Heart right ventricle (tissue), 16 donors: ENCODE measurements around the gene CDH13. TPM values are rescaled to one million over a fixed set of nuclear protein-coding genes. Genes with fewer than 3 reads are reported as not detected.

Source experiments
- ATAC-seq, 8 donors: fragments of 200-7000 bp; cut with Tn5 transposase; one replicate each; pipeline ENCODE4 v1.9.1; 2020; ENCODE audit warnings: mild to moderate bottlenecking in 8 of 8, moderate library complexity in 8 of 8, moderate number of reproducible peaks in 1 of 8
- DNase-seq, 2 donors: peaks; one replicate each; pipeline ENCODE4 v3.0.0-alpha.2; 2020
- H3K27ac ChIP-seq, 10 donors: fragments of 200-600 bp; sonication (generic) in 2 of 10; one replicate each; pipeline versions ENCODE4 v1.5.0 to v1.8.0; 2020 to 2022; ENCODE audit warnings: mild to moderate bottlenecking in 3 of 10
- H3K27me3 ChIP-seq, 7 donors: fragments of 200-600 bp; one replicate each; pipeline ENCODE4 v1.8.0; 2021 to 2022; ENCODE audit warnings: mild to moderate bottlenecking in 2 of 7
- H3K36me3 ChIP-seq, 9 donors: fragments of 200-600 bp; sonication (generic) in 1 of 9; one replicate each; pipeline versions ENCODE4 v1.5.0 to v1.8.0; 2020 to 2022; ENCODE audit warnings: mild to moderate bottlenecking in 2 of 9
- H3K4me1 ChIP-seq, 9 donors: fragments of 200-600 bp; sonication (generic) in 1 of 9; one replicate each; pipeline versions ENCODE4 v1.5.0 to v1.8.0; 2020 to 2022; ENCODE audit warnings: mild to moderate bottlenecking in 4 of 9
- H3K4me3 ChIP-seq, 10 donors: fragments of 200-600 bp; sonication (generic) in 2 of 10; one replicate each; pipeline versions ENCODE4 v1.5.0 to v1.8.0; 2020 to 2022; ENCODE audit warnings: mild to moderate bottlenecking in 7 of 10, moderate library complexity in 2 of 10
- H3K9me3 ChIP-seq, 11 donors: fragments of 200-600 bp in 10 of 11; sonication (generic) in 2 of 11; one replicate each; pipeline versions ENCODE4 v1.5.0 to v1.8.0; 2013 to 2022; ENCODE audit warnings: mild to moderate bottlenecking in 2 of 11, control low read depth in 1 of 11, moderate library complexity in 1 of 11
- CTCF ChIP-seq, 9 donors: fragments of 200-600 bp; sonication (generic) in 2 of 9; IDR thresholded peaks; one replicate each; pipeline versions ENCODE4 v1.5.0 to v1.8.0; 2021 to 2022; ENCODE audit warnings: antibody characterized with exemption in 9 of 9, mild to moderate bottlenecking in 5 of 9, moderate library complexity in 1 of 9
- WGBS, 2 donors: extraction: QIAGEN DNeasy Blood & Tissue Kit; methylation state at CpG; one replicate each; pipeline ENCODE4 v1.1.7; 2013; ENCODE audit warnings: inconsistent platforms in 1 of 2; 5-methylcytosine and 5-hydroxymethylcytosine counted together
- intact Hi-C, 10 donors: fragments of 100-400 bp; cut with DNase I; formaldehyde crosslinking; loops; one replicate each; pipeline versions ENCODE4 v1.11.1 to v1.14.2; 2022
- polyA plus RNA-seq, 2 donors: library from polyadenylated mRNA; stranded (reverse); fragments of 200-250 nt; gene quantifications; one replicate each; pipeline ENCODE4 v1.2.3, GENCODE V29; 2013
- total RNA-seq, 10 donors: library from RNA; stranded (reverse); fragmentation: NEBNext Ultra II Directional in 3 of 10; extraction: Animal tissue kit (Norgen Biotek cat#: 25700) in 3 of 10; gene quantifications; one replicate each; pipeline versions ENCODE4 v1.2.1 to v1.2.4, GENCODE V29; 2021 to 2023
- donor health status: Arrhythmogenic right ventricular cardiomyopathy.
- donor health status: ischemic (EF 13 %, LVEDD 7.1; RV severe dilation, severe dysfunction).
- donor health status: healthy with polysubstance abuse.
- donor health status: DM: no; HTN: yes; CAD: no.
- donor health status: DM: no; HTN: no; CAD: no.
- donor health status: ischemic (EF 25% LVEDD 6.9; RV normal size, moderate dysfunction).
- donor health status: ischemic (EF 25% LVEDD 5.7; RV mildly dilated, moderate dysfunction).
- donor health status: healthy.
- donor health status: DM: yes; HTN: yes; CAD: no.
- donor health status: Ischemic cardiomyopathy.
- donor health status: ischemic (EF 35%, LVEDD 5.7; RV mildly dilated, moderate dysfunction).
- donor health status: nonischemic (EF 11% LVEDD 7.7; RV severe dilation, severe dysfunction).
- donor health status: DM: yes; HTN: yes; CAD: no.
- donor health status: PGD.
- donor health status: ischemic (EF 29% LVEDD 5.4; RV normal size, mild dysfunction).
- donor health status: nonischemic (EF 23%, LVEDD 6.1; RV moderate dilation, normal function).

The CDH13 gene
- total and polyA plus RNA-seq, 12 donors = 15.5 to 221 (median 168) TPM

- TF ChIP-seq CTCF (IDR thresholded peaks at IDR 0.05) = no peak
- ATAC-seq (no peak), DNase-seq (no peak)
- intact Hi-C loops = no loop called here
- H3K4me3 ChIP-seq = no peak overlapping the region
- 83 to 84% methylated on average over 12 of the region's 12 CpGs for WGBS, 2 donors
- no peak overlapping the region for H3K27ac ChIP-seq
- H3K36me3 ChIP-seq = no peaks in the 10 kb centered on the region
- no peaks in the 10 kb centered on the region for H3K27me3 ChIP-seq
- no peaks in the 10 kb centered on the region for H3K9me3 ChIP-seq
- H3K4me1 ChIP-seq = no peaks in the 10 kb centered on the region
Measured at GRCh38 chr16:83587201-83587600, 960.4 kb downstream of the CDH13 start.

GRCh38 chr16:83588070-83588469 is 961.3 kb downstream of the CDH13 start:
- no peak overlapping the region for H3K27ac ChIP-seq
- no peak for DNase-seq
- H3K27me3 ChIP-seq = no peaks in the 10 kb centered on the region
- ATAC-seq = no peak
- 91 to 96% methylated on average over 3 of the region's 3 CpGs for WGBS, 2 donors
- no peaks in the 10 kb centered on the region for H3K9me3 ChIP-seq
- H3K4me3 ChIP-seq = no peak overlapping the region
- H3K4me1 ChIP-seq = no peaks in the 10 kb centered on the region
- no peaks in the 10 kb centered on the region for H3K36me3 ChIP-seq
- intact Hi-C loops = no loop called here
- TF ChIP-seq CTCF (IDR thresholded peaks at IDR 0.05) = no peak

GRCh38 chr16:83589576-83589975 is 962.8 kb downstream of the CDH13 start:
- Histone ChIP-seq H3K4me3 (no peak overlapping the region), H3K27ac (no peak overlapping the region), H3K9me3 (no peaks in the 10 kb centered on the region), H3K36me3 (no peaks in the 10 kb centered on the region), H3K27me3 (no peaks in the 10 kb centered on the region), H3K4me1 (no peaks in the 10 kb centered on the region)
- intact Hi-C loops = no loop called here
- ATAC-seq (no peak), DNase-seq (no peak)
- WGBS, 2 donors = 90% methylated on average over 6 of the region's 6 CpGs
- TF ChIP-seq CTCF (IDR thresholded peaks at IDR 0.05) = no peak

GRCh38 chr16:83592778-83593177 is 966.0 kb downstream of the CDH13 start:
- TF ChIP-seq CTCF (IDR thresholded peaks at IDR 0.05) = no peak
- Histone ChIP-seq H3K27me3 (no peaks in the 10 kb centered on the region), H3K4me1 (no peaks in the 10 kb centered on the region), H3K4me3 (no peak overlapping the region), H3K9me3 (no peaks in the 10 kb centered on the region), H3K27ac (no peak overlapping the region), H3K36me3 (no peaks in the 10 kb centered on the region)
- WGBS, 2 donors = 78 to 79% methylated on average over 7 of the region's 7 CpGs
- no peak for ATAC-seq
- no peak for DNase-seq
- intact Hi-C loops = no loop called here
